Cardiac muscle cell (in vitro differentiated cells and primary cell): ENCODE measurements around the gene TLR9. TPM values are rescaled to one million over a fixed set of nuclear protein-coding genes. Genes with fewer than 3 reads are reported as not detected.

Experiments used
- DNase-seq, 2 donors: peaks; one replicate each; pipeline versions ENCODE4 v3.0.0 to v3.0.0-alpha.2; 2010 to 2017; ENCODE audit warnings: low read depth in 1 of 2, low spot score in 1 of 2
- H3K27ac ChIP-seq: fragments of 200-600 bp; sonication (generic); 2 replicates; pipeline ENCODE4 v1.5.1; 2016
- H3K27me3 ChIP-seq: fragments of 200-600 bp; sonication (generic); 2 replicates; pipeline ENCODE4 v1.6.0; 2016; ENCODE audit warnings: control low read depth
- H3K36me3 ChIP-seq: fragments of 200-600 bp; sonication (generic); 2 replicates; pipeline ENCODE4 v1.5.1; 2016; ENCODE audit warnings: control low read depth
- H3K4me1 ChIP-seq: fragments of 200-600 bp; sonication (generic); 2 replicates; pipeline ENCODE4 v1.8.1; 2017; ENCODE audit warnings: low read depth, mild to moderate bottlenecking, mixed run types
- H3K4me3 ChIP-seq: fragments of 200-600 bp; sonication (generic); 2 replicates; pipeline ENCODE4 v1.5.1; 2016; ENCODE audit warnings: mild to moderate bottlenecking
- H3K9me3 ChIP-seq: fragments of 200-600 bp; sonication (generic); 2 replicates; pipeline ENCODE4 v1.5.1; 2017; ENCODE audit warnings: low read depth, mild to moderate bottlenecking, control low read depth
- CTCF ChIP-seq: IDR thresholded peaks from 2 replicates; pipeline ENCODE4 v1.5.1; 2012; ENCODE audit warnings: low read depth, mild to moderate bottlenecking, low read length
- polyA plus RNA-seq: library from polyadenylated mRNA; unstranded; fragments of >200 nt; fragmentation: Nextera tagmentation; extraction: Ambion mirVana; gene quantifications from 2 replicates; pipeline ENCODE4 v1.2.1, GENCODE V29; 2016
- total RNA-seq: library from RNA; depleted of rRNA; stranded (reverse); fragments of >200 nt; gene quantifications from 2 replicates; pipeline ENCODE4 v1.2.3, GENCODE V29; 2016

TLR9 gene
- total and polyA plus RNA-seq, 2 experiments from 2014 or later, result 0.15 TPM; not detected in 1

GRCh38 chr3:52231502-52232278 is 6.2 kb upstream of the TLR9 start:
- peaks cover 5% of the 10 kb centered on the region for H3K4me1 ChIP-seq
- peaks cover 14% of the 10 kb centered on the region for H3K36me3 ChIP-seq
- peak; percentile 83 for TF ChIP-seq CTCF
- no peaks in the 10 kb centered on the region for H3K27me3 ChIP-seq
- no peak overlapping the region for H3K4me3 ChIP-seq
- DNase-seq, result peak; percentile 64 to 65
- H3K27ac ChIP-seq, result no peak overlapping the region
- H3K9me3 ChIP-seq, result no peaks in the 10 kb centered on the region

- H3K36me3 ChIP-seq, result peaks cover 14% of the 10 kb centered on the region
- no peak for DNase-seq
- no peak for TF ChIP-seq CTCF
- no peaks in the 10 kb centered on the region for H3K27me3 ChIP-seq
- no peak overlapping the region for H3K4me3 ChIP-seq
- no peaks in the 10 kb centered on the region for H3K9me3 ChIP-seq
- no peak overlapping the region for H3K27ac ChIP-seq
- H3K4me1 ChIP-seq, result no peaks in the 10 kb centered on the region
Observed at GRCh38 chr3:52230889-52231499, 5.5 kb upstream of the TLR9 start.

GRCh38 chr3:52230461-52230860 is 5.0 kb upstream of the TLR9 start:
- Histone ChIP-seq H3K4me1 (no peaks in the 10 kb centered on the region), H3K9me3 (no peaks in the 10 kb centered on the region), H3K36me3 (peaks cover 14% of the 10 kb centered on the region), H3K27ac (no peak overlapping the region), H3K27me3 (no peaks in the 10 kb centered on the region), H3K4me3 (no peak overlapping the region)
- DNase-seq, result no peak
- no peak for TF ChIP-seq CTCF

- Histone ChIP-seq H3K4me1 (no peaks in the 10 kb centered on the region), H3K36me3 (peaks cover 14% of the 10 kb centered on the region), H3K27me3 (no peaks in the 10 kb centered on the region), H3K4me3 (no peak overlapping the region), H3K9me3 (no peaks in the 10 kb centered on the region), H3K27ac (no peak overlapping the region)
- TF ChIP-seq CTCF, result no peak
- no peak for DNase-seq
Observed at GRCh38 chr3:52229656-52230055, 4.2 kb upstream of the TLR9 start.

GRCh38 chr3:52228751-52229291 is 3.4 kb upstream of the TLR9 start:
- H3K27me3 ChIP-seq, result no peaks in the 10 kb centered on the region
- no peak overlapping the region for H3K27ac ChIP-seq
- peaks cover 14% of the 10 kb centered on the region for H3K36me3 ChIP-seq
- no peak for TF ChIP-seq CTCF
- no peak overlapping the region for H3K4me3 ChIP-seq
- no peaks in the 10 kb centered on the region for H3K4me1 ChIP-seq
- DNase-seq, result no peak
- no peaks in the 10 kb centered on the region for H3K9me3 ChIP-seq
